ENCODE measurements around the gene DRGX.

DNA sequence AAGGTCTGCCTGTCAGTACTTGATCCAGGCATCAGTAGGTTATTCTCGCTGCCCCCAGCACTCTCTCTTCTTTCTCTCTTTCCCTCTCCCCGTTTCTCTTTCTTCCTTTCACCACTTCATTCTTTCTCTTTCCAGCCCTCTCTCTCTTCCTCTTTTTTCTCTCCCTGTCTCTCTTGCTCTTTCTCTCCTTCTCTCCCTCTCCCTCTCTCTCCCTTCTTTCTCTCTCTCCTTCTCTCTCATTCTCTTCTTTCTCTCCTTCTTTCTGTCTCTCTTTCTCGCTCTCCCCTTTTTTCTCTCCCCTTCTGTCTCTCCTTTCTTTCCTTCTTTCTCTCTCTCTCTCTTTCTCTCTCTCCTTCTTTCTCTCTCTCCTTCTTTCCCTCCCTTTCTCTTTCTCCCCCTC lies 7.5 kb upstream of the DRGX start:
- TF ChIP-seq SUPT20H (IDR thresholded peaks at IDR 0.05; ENCODE audit: borderline replicate concordance, control insufficient read depth, low read depth, low read length) (no peak), RCOR1 (conservative IDR thresholded peaks at IDR 0.05; ENCODE audit: low read depth, low read length) (no peak), EZH2 (IDR thresholded peaks at IDR 0.05; ENCODE audit: borderline replicate concordance, control insufficient read depth, low read depth, low read length) (no peak), POLR2A (IDR thresholded peaks at IDR 0.05; ENCODE audit: low read depth, low read length) (no peak), BCL11A (IDR thresholded peaks at IDR 0.05; ENCODE audit: low read depth, low read length) (no peak), IRF4 (IDR thresholded peaks at IDR 0.05; ENCODE audit: low read depth, low read length) (no peak)
- TF ChIP-seq, protein P1, sequence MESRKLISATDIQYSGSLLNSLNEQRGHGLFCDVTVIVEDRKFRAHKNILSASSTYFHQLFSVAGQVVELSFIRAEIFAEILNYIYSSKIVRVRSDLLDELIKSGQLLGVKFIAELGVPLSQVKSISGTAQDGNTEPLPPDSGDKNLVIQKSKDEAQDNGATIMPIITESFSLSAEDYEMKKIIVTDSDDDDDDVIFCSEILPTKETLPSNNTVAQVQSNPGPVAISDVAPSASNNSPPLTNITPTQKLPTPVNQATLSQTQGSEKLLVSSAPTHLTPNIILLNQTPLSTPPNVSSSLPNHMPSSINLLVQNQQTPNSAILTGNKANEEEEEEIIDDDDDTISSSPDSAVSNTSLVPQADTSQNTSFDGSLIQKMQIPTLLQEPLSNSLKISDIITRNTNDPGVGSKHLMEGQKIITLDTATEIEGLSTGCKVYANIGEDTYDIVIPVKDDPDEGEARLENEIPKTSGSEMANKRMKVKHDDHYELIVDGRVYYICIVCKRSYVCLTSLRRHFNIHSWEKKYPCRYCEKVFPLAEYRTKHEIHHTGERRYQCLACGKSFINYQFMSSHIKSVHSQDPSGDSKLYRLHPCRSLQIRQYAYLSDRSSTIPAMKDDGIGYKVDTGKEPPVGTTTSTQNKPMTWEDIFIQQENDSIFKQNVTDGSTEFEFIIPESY (IDR thresholded peaks at IDR 0.05): no peak
- TF ChIP-seq, protein P2, sequence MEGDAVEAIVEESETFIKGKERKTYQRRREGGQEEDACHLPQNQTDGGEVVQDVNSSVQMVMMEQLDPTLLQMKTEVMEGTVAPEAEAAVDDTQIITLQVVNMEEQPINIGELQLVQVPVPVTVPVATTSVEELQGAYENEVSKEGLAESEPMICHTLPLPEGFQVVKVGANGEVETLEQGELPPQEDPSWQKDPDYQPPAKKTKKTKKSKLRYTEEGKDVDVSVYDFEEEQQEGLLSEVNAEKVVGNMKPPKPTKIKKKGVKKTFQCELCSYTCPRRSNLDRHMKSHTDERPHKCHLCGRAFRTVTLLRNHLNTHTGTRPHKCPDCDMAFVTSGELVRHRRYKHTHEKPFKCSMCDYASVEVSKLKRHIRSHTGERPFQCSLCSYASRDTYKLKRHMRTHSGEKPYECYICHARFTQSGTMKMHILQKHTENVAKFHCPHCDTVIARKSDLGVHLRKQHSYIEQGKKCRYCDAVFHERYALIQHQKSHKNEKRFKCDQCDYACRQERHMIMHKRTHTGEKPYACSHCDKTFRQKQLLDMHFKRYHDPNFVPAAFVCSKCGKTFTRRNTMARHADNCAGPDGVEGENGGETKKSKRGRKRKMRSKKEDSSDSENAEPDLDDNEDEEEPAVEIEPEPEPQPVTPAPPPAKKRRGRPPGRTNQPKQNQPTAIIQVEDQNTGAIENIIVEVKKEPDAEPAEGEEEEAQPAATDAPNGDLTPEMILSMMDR (IDR thresholded peaks at IDR 0.05 in 2 of 3, conservative IDR thresholded peaks at IDR 0.05 in 1 of 3; ENCODE audit: control insufficient read depth in 2 of 3, extremely low read depth in 1 of 3, insufficient read depth in 1 of 3, low read depth in 3 of 3, low read length in 3 of 3): no peak

Data from GM12878 (cell line).